Lower leg skin (tissue), 3 donors: Measurements from ENCODE around the gene MBD5.

ENCODE experiments used
- POLR2A ChIP-seq, 2 donors: fragments of 450-650 bp; IDR thresholded peaks; one replicate each; pipeline ENCODE4 v1.6.1; 2016 to 2017; ENCODE audit warnings: antibody characterized with exemption in 2 of 2, mild to moderate bottlenecking in 1 of 2, moderate library complexity in 1 of 2
- TF ChIP-seq, protein P1 (sequence below), 3 donors: fragments of 450-650 bp; IDR thresholded peaks; one replicate each; pipeline ENCODE4 v1.5.1; 2016; ENCODE audit warnings: antibody characterized with exemption in 3 of 3, mild to moderate bottlenecking in 3 of 3, moderate library complexity in 2 of 3

DNA sequence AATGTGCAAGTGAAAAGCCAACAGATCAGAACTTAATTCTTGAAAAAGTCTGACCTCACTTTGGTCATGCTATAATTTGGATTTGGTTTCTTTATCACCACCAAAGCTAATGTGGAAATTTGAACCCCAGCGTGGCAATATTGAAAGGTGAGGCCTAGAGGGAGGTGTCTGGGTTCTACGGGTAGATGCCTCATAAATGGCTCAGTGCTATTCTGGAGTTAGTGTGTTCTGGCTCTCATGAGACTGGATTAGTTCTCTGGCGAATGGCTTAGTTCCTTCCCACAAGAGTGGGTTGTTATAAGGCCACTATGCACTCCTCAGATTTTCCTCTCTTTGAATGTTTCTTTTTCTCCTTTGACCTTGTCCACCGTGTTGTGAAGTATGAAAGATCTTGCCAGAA, 22.7 kb upstream of the MBD5 start:
- TF ChIP-seq, protein P1, sequence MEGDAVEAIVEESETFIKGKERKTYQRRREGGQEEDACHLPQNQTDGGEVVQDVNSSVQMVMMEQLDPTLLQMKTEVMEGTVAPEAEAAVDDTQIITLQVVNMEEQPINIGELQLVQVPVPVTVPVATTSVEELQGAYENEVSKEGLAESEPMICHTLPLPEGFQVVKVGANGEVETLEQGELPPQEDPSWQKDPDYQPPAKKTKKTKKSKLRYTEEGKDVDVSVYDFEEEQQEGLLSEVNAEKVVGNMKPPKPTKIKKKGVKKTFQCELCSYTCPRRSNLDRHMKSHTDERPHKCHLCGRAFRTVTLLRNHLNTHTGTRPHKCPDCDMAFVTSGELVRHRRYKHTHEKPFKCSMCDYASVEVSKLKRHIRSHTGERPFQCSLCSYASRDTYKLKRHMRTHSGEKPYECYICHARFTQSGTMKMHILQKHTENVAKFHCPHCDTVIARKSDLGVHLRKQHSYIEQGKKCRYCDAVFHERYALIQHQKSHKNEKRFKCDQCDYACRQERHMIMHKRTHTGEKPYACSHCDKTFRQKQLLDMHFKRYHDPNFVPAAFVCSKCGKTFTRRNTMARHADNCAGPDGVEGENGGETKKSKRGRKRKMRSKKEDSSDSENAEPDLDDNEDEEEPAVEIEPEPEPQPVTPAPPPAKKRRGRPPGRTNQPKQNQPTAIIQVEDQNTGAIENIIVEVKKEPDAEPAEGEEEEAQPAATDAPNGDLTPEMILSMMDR (IDR thresholded peaks at IDR 0.05) = no peak
- TF ChIP-seq POLR2A (IDR thresholded peaks at IDR 0.05) = no peak
